GM12872 (cell line): ENCODE results near the gene CDH2.

Source experiments
- CTCF ChIP-seq: IDR thresholded peaks from 3 replicates; pipeline ENCODE4 v1.5.1; 2011; ENCODE audit warnings: low read depth, mild to moderate bottlenecking, low read length, moderate library complexity; ENCODE audit not compliant: insufficient read depth

Gene CDH2

GRCh38 chr18:27948986-27949385 is 227.9 kb downstream of the CDH2 start:
- no peak for TF ChIP-seq CTCF

- TF ChIP-seq CTCF = no peak
Measured at GRCh38 chr18:27942706-27943105, 234.2 kb downstream of the CDH2 start.

- TF ChIP-seq CTCF = no peak
Measured at GRCh38 chr18:27931535-27931934, 245.4 kb downstream of the CDH2 start.

GRCh38 chr18:27922780-27923179 is 254.2 kb downstream of the CDH2 start:
- TF ChIP-seq CTCF = no peak

- TF ChIP-seq CTCF = no peak
Measured at GRCh38 chr18:27921904-27922751, 254.8 kb downstream of the CDH2 start.

- no peak for TF ChIP-seq CTCF
Measured at GRCh38 chr18:27921392-27921791, 255.5 kb downstream of the CDH2 start.

- no peak for TF ChIP-seq CTCF
Measured at GRCh38 chr18:27920836-27921235, 256.1 kb downstream of the CDH2 start.

GRCh38 chr18:27903906-27904305 is 273.0 kb downstream of the CDH2 start:
- TF ChIP-seq CTCF = no peak
